ENCODE measurements around the gene IGSF21.

IGSF21 gene

DNA sequence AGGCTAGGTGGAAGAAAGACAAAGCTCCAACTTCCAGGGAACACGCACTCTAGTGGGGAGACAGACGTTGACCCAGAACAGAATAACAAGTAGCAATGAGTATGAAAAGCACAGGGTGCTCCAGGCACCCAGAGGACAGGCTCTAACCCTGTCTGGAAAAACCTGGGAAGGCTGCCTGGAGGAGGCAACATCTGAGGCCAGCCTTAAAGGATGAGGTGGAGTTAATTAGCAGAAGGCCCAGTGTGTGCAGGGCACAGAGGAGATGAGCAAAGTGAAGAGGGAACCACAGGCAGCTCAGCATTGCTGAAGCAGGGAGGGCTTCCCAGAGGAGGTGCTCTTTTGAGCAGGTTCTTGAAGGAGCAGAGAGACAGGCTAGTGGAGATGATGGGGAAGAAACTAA, 246.4 kb downstream of the IGSF21 start:
- DNase-seq (ENCODE audit: low read depth in 2 of 2): no peak
- TF ChIP-seq CTCF (IDR thresholded peaks at IDR 0.05; ENCODE audit: low read depth, low read length): no peak
- H3K4me3 ChIP-seq (replicated peaks in 1 of 2; ENCODE audit: low read depth in 2 of 2, low read length in 2 of 2): no peak overlapping the region

GRCh38 chr1:18354612-18355011, 247.0 kb downstream of the IGSF21 start:
- no peak for DNase-seq (ENCODE audit: low read depth in 2 of 2)
- no peak for TF ChIP-seq CTCF (IDR thresholded peaks at IDR 0.05; ENCODE audit: low read depth, low read length)

DNA sequence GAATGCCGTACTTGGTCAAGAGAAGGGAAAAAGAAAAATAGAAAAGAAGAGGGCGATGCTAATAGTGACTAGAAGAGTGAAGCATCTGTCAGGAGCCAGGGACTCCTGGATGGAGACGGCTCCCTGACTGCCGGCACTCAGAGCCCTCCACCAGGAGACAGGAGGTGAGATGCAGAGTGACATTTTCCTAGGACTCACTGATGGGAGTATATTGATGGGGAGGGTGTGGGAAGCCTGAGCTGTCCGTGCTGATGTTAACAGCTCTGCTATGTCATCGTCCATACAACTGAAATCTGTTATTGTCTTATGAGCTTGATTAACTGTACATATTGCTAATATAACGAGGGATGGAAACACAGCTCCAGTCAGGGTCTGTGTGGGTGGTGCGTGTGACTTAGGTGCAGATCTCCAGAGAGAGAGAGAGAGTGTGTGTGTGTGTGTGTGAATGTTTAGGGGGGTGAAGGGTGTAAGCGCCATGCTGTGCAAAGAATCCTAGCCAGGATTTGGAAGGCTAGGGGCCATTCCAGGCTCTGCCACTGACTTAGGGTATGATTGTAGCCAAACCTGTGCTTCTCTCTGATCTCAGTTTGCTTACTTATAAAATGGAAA, 250.1 kb downstream of the IGSF21 start:
- DNase-seq (ENCODE audit: low read depth in 2 of 2): no peak
- H3K4me3 ChIP-seq (replicated peaks in 1 of 2; ENCODE audit: low read depth in 2 of 2, low read length in 2 of 2): no peak overlapping the region
- no peak for TF ChIP-seq CTCF (IDR thresholded peaks at IDR 0.05; ENCODE audit: low read depth, low read length)

More at GRCh38 chr1:18354612-18355011, 247.0 kb downstream of the IGSF21 start:
- no peak overlapping the region for H3K4me3 ChIP-seq (replicated peaks in 1 of 2; ENCODE audit: low read depth in 2 of 2, low read length in 2 of 2)

GRCh38 chr1:18358600-18358999, 251.0 kb downstream of the IGSF21 start:
- DNase-seq (ENCODE audit: low read depth in 2 of 2): no peak
- H3K4me3 ChIP-seq (replicated peaks in 1 of 2; ENCODE audit: low read depth in 2 of 2, low read length in 2 of 2): no peak overlapping the region
- TF ChIP-seq CTCF (IDR thresholded peaks at IDR 0.05; ENCODE audit: low read depth, low read length): no peak

DNA sequence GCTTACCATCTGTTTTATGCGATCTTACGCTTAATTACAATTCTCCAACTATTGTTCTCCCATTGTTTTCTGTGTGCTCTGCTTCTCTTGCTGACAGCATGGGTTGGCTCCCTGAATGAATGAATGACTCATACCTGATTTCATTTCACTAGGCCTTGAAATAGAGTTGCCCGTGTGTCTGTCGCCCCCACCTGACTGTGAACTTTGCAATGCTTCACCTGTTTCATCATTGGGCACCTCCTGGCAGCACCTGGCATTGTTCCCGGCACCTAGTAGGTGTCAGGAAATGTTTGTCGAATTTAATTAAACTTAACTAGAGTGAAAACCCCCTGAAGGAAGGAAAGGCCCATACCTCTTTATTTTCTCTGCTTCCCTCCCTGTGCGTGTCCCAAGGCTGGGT, 252.7 kb downstream of the IGSF21 start:
- DNase-seq (ENCODE audit: low read depth in 2 of 2): no peak
- H3K4me3 ChIP-seq (replicated peaks in 1 of 2; ENCODE audit: low read depth in 2 of 2, low read length in 2 of 2): no peak overlapping the region
- TF ChIP-seq CTCF (IDR thresholded peaks at IDR 0.05; ENCODE audit: low read depth, low read length): no peak

DNA sequence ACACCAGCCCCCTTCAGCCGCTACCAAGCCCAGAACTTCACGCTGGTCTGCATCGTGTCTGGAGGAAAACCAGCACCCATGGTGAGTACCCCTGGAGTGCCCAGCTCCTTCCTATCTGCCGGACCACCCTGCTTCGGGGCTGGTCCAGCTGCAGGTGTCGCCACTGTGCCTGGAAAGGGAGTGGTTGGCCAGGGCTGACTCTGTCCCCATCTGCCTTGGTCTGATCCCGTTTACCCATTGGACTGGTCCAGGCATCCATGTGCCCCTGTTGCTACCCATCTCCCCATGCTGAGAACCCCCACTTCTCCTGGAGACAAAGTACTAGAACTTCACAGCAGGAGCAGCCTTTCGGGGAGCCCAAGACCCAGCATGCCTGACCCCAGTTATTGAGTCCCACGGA, 254.6 kb downstream of the IGSF21 start:
- no peak for TF ChIP-seq CTCF (IDR thresholded peaks at IDR 0.05; ENCODE audit: low read depth, low read length)
- DNase-seq (ENCODE audit: low read depth in 2 of 2): no peak
- H3K4me3 ChIP-seq (replicated peaks in 1 of 2; ENCODE audit: low read depth in 2 of 2, low read length in 2 of 2): no peak overlapping the region

GRCh38 chr1:18363436-18363835, 255.8 kb downstream of the IGSF21 start:
- H3K4me3 ChIP-seq (replicated peaks in 1 of 2; ENCODE audit: low read depth in 2 of 2, low read length in 2 of 2): no peak overlapping the region
- DNase-seq (ENCODE audit: low read depth in 2 of 2): no peak
- TF ChIP-seq CTCF (IDR thresholded peaks at IDR 0.05; ENCODE audit: low read depth, low read length): no peak

Measured in cardiac fibroblast (primary cell).